Caco-2 (cell line): ENCODE measurements around the gene FAM114A2. TPM values are rescaled to one million over a fixed set of nuclear protein-coding genes. Genes with fewer than 3 reads are reported as not detected.

Experiments used
- BruUV-seq: library from RNA; stranded (reverse); fragments of 400-500 nt; replicated peaks from 2 replicates; lab custom pipeline; 2021; lab: Mats Ljungman, UMichigan
- CTCF ChIA-PET: fragments of 300-600 bp; sonication (Branson Sonifier 250); formaldehyde crosslinking; loops from one replicate; lab custom pipeline; 2022; ENCODE audit warnings: antibody characterized with exemption; lab: Charles Lee
- POLR2A ChIA-PET: fragments of 300-600 bp; sonication (Branson Sonifier 250); formaldehyde crosslinking; loops from one replicate; lab custom pipeline; 2022; ENCODE audit warnings: antibody characterized with exemption; lab: Charles Lee
- DNase-seq, 2 experiments: peaks; one replicate each; pipeline versions ENCODE4 v3.0.0 to v3.0.0-alpha.2; 2020 to 2022
- H3K27me3 ChIP-seq: replicated peaks from 2 replicates; pipeline ENCODE4 v1.6.0; 2011; ENCODE audit warnings: low read length; ENCODE audit not compliant: control insufficient read depth, insufficient read depth
- H3K36me3 ChIP-seq: 2 replicates; pipeline ENCODE4 v1.5.1; 2011; ENCODE audit warnings: low read length; ENCODE audit not compliant: control insufficient read depth, insufficient read depth
- H3K4me1 ChIP-seq: fragments of 250-450 bp; sonication (Bioruptor Pico); 2 replicates; pipeline ENCODE4 v1.5.1; 2020; ENCODE audit warnings: mild to moderate bottlenecking
- H3K4me3 ChIP-seq: 2 replicates; pipeline ENCODE4 v1.5.1; 2011; ENCODE audit warnings: low read depth, mild to moderate bottlenecking, control low read depth, low read length
- H3K9me3 ChIP-seq: fragments of 250-450 bp; sonication (Bioruptor Pico); 2 replicates; pipeline ENCODE4 v1.5.1; 2020; ENCODE audit warnings: mild to moderate bottlenecking, moderate library complexity
- H3K27ac Mint-ChIP-seq: one replicate; pipeline ENCODE4 v1.8.0; 2022; ENCODE audit warnings: mixed read lengths; ENCODE audit not compliant: unreplicated experiment
- H3K27me3 Mint-ChIP-seq: one replicate; pipeline ENCODE4 v1.8.0; 2022; ENCODE audit warnings: mixed read lengths; ENCODE audit not compliant: insufficient read depth, unreplicated experiment
- H3K36me3 Mint-ChIP-seq: one replicate; pipeline ENCODE4 v1.8.0; 2022; ENCODE audit warnings: mild to moderate bottlenecking, mixed read lengths; ENCODE audit not compliant: insufficient read depth, unreplicated experiment
- H3K4me1 Mint-ChIP-seq: one replicate; pipeline ENCODE4 v1.8.0; 2022; ENCODE audit warnings: low read depth, mixed read lengths; ENCODE audit not compliant: unreplicated experiment
- H3K4me3 Mint-ChIP-seq: one replicate; pipeline ENCODE4 v1.8.0; 2022; ENCODE audit warnings: mild to moderate bottlenecking, moderate library complexity, mixed read lengths; ENCODE audit not compliant: unreplicated experiment
- H3K9me3 Mint-ChIP-seq: one replicate; pipeline ENCODE4 v1.8.0; 2022; ENCODE audit warnings: mixed read lengths; ENCODE audit not compliant: unreplicated experiment
- CTCF ChIP-seq, 2 experiments: fragments of 200-600 bp in 1 of 2; IDR thresholded peaks; 1 replicate in 1 of 2; 2 replicates in 1 of 2; pipeline versions ENCODE4 v1.5.1 to v1.8.0; 2011 to 2022; ENCODE audit warnings: antibody characterized with exemption in 1 of 2, control low read depth in 1 of 2, inconsistent platforms in 1 of 2, low read depth in 1 of 2, low read length in 1 of 2, mild to moderate bottlenecking in 1 of 2, moderate library complexity in 1 of 2; ENCODE audit not compliant: insufficient read depth in 1 of 2, severe bottlenecking in 1 of 2, unreplicated experiment in 1 of 2
- intact Hi-C: fragments of 100-400 bp; cut with micrococcal nuclease; formaldehyde crosslinking; loops from one replicate; pipeline ENCODE4 v1.10.0; 2022; ENCODE audit not compliant: unreplicated experiment
- total RNA-seq: library from RNA; stranded (reverse); gene quantifications from 2 replicates; pipeline ENCODE4 v1.2.3, GENCODE V29; 2022

Gene FAM114A2
- total RNA-seq, 1 experiment from 2014 or later, result 15.6 TPM

GRCh38 chr5:153953411-153953810 is 85.3 kb downstream of the FAM114A2 start:
- Histone ChIP-seq H3K4me1 (no peaks in the 10 kb centered on the region), H3K9me3 (0 out of 2 replicates have a peak, but pooled peaks cover 3% of the 10 kb centered on the region), H3K27me3 (no peaks in the 10 kb centered on the region), H3K36me3 (no peaks in the 10 kb centered on the region), H3K4me3 (no peak overlapping the region)
- no peak for TF ChIP-seq CTCF (IDR thresholded peaks at IDR 0.05; ENCODE audit: insufficient read depth in 1 of 2, low read depth in 1 of 2, low read length in 1 of 2, severe bottlenecking in 1 of 2, unreplicated experiment in 1 of 2)
- no peak for DNase-seq
- no peak overlapping the region for H3K4me3 Mint-ChIP-seq
- BruUV-seq, result no TSS peak
- H3K27ac Mint-ChIP-seq, result no peak overlapping the region
- ChIA-PET CTCF (interaction anchor here (1.8 kb wide), 1 partner anchor 12 kb away, joined by 4 read pairs; no protein-coding TSS in a partner anchor), POLR2A (no interaction called here)
- intact Hi-C loops, result no loop called here
- no peaks in the 10 kb centered on the region for H3K4me1 Mint-ChIP-seq
- H3K27me3 Mint-ChIP-seq, result peaks cover 4% of the 10 kb centered on the region
- no peaks in the 10 kb centered on the region for H3K36me3 Mint-ChIP-seq
- no peaks in the 10 kb centered on the region for H3K9me3 Mint-ChIP-seq

GRCh38 chr5:153952893-153953292 is 85.8 kb downstream of the FAM114A2 start:
- Mint-ChIP-seq H3K27ac (no peak overlapping the region), H3K4me1 (no peaks in the 10 kb centered on the region), H3K4me3 (no peak overlapping the region), H3K9me3 (no peaks in the 10 kb centered on the region), H3K36me3 (no peaks in the 10 kb centered on the region), H3K27me3 (peaks cover 4% of the 10 kb centered on the region)
- Histone ChIP-seq H3K27me3 (no peaks in the 10 kb centered on the region), H3K4me1 (no peaks in the 10 kb centered on the region), H3K9me3 (0 out of 2 replicates have a peak, but pooled peaks cover 3% of the 10 kb centered on the region), H3K4me3 (no peak overlapping the region), H3K36me3 (no peaks in the 10 kb centered on the region)
- no peak for TF ChIP-seq CTCF (IDR thresholded peaks at IDR 0.05; ENCODE audit: insufficient read depth in 1 of 2, low read depth in 1 of 2, low read length in 1 of 2, severe bottlenecking in 1 of 2, unreplicated experiment in 1 of 2)
- ChIA-PET CTCF (interaction anchor here (1.3 kb wide), 1 partner anchor 12 kb away, joined by 4 read pairs; no protein-coding TSS in a partner anchor), POLR2A (no interaction called here)
- BruUV-seq, result no TSS peak
- intact Hi-C loops, result no loop called here
- DNase-seq, result no peak

- intact Hi-C loops, result no loop called here
- no peaks in the 10 kb centered on the region for H3K27me3 ChIP-seq
- POLR2A ChIA-PET, result no interaction called here
- BruUV-seq, result no TSS peak
- DNase-seq, result no peak
- no peak overlapping the region for H3K4me3 ChIP-seq
- Mint-ChIP-seq H3K27me3 (peaks cover 4% of the 10 kb centered on the region), H3K4me1 (no peaks in the 10 kb centered on the region), H3K4me3 (no peak overlapping the region), H3K27ac (no peak overlapping the region), H3K9me3 (no peaks in the 10 kb centered on the region), H3K36me3 (no peaks in the 10 kb centered on the region)
- H3K36me3 ChIP-seq, result no peaks in the 10 kb centered on the region
- TF ChIP-seq CTCF (IDR thresholded peaks at IDR 0.05; ENCODE audit: insufficient read depth in 1 of 2, low read depth in 1 of 2, low read length in 1 of 2, severe bottlenecking in 1 of 2, unreplicated experiment in 1 of 2), result no peak
- H3K9me3 ChIP-seq, result 0 out of 2 replicates have a peak, but pooled peaks cover 3% of the 10 kb centered on the region
- H3K4me1 ChIP-seq, result no peaks in the 10 kb centered on the region
- CTCF ChIA-PET, result interaction anchor here (0.6 to 1.3 kb wide), 2 partner anchors 13 to 540 kb away, joined by 3 to 4 read pairs; no protein-coding TSS in a partner anchor
Measured at GRCh38 chr5:153952057-153952456, 86.7 kb downstream of the FAM114A2 start.
